HG03064 (cell line): ENCODE measurements around the gene MAPK8IP3.

ENCODE experiments used
- ATAC-seq: cut with Tn5 transposase; IDR thresholded peaks from one replicate; pipeline ENCODE4 v1.9.1; 2021; ENCODE audit warnings: low read depth; ENCODE audit not compliant: unreplicated experiment

MAPK8IP3 gene

GRCh38 chr16:1705688-1706385, at the start of gene MAPK8IP3:
Gene MAPK8IP3, plus strand, starts transcription at chr16:1706195. Its CDS starts 145 bp downstream, at chr16:1706340.
- ATAC-seq = peak; percentile 58

- ATAC-seq = no peak
Measured at GRCh38 chr16:1656808-1657617, 49.0 kb upstream of the MAPK8IP3 start.

GRCh38 chr16:1657841-1658240, 48.2 kb upstream of the MAPK8IP3 start:
- no peak for ATAC-seq

- ATAC-seq = no peak
Measured at GRCh38 chr16:1659031-1659430, 47.0 kb upstream of the MAPK8IP3 start.

- no peak for ATAC-seq
Measured at GRCh38 chr16:1661826-1662225, 44.2 kb upstream of the MAPK8IP3 start.

- ATAC-seq = no peak
Measured at GRCh38 chr16:1662543-1662942, 43.5 kb upstream of the MAPK8IP3 start.

GRCh38 chr16:1665829-1666228, 40.2 kb upstream of the MAPK8IP3 start:
- no peak for ATAC-seq

GRCh38 chr16:1666316-1666715, 39.7 kb upstream of the MAPK8IP3 start:
- no peak for ATAC-seq

GRCh38 chr16:1667271-1667670, 38.7 kb upstream of the MAPK8IP3 start:
- no peak for ATAC-seq

- no peak for ATAC-seq
Measured at GRCh38 chr16:1667916-1668315, 38.1 kb upstream of the MAPK8IP3 start.

GRCh38 chr16:1668612-1669319, 37.2 kb upstream of the MAPK8IP3 start:
- no peak for ATAC-seq

GRCh38 chr16:1669698-1670097, 36.3 kb upstream of the MAPK8IP3 start:
- no peak for ATAC-seq

- ATAC-seq = no peak
Measured at GRCh38 chr16:1670371-1670770, 35.6 kb upstream of the MAPK8IP3 start.

- ATAC-seq = no peak
Measured at GRCh38 chr16:1670866-1671265, 35.1 kb upstream of the MAPK8IP3 start.

- ATAC-seq = no peak
Measured at GRCh38 chr16:1673424-1674151, 32.4 kb upstream of the MAPK8IP3 start.

GRCh38 chr16:1674306-1674705, 31.7 kb upstream of the MAPK8IP3 start:
- no peak for ATAC-seq

- no peak for ATAC-seq
Measured at GRCh38 chr16:1674751-1675664, 31.0 kb upstream of the MAPK8IP3 start.

GRCh38 chr16:1676661-1677060, 29.3 kb upstream of the MAPK8IP3 start:
- no peak for ATAC-seq

GRCh38 chr16:1677339-1677738, 28.7 kb upstream of the MAPK8IP3 start:
- ATAC-seq = no peak
